Stimulated activated CD8-positive, alpha-beta memory T cell treated with anti-CD3 and anti-CD28 coated beads, Interleukin-2, amount 100 ng/mL, for 1 hour (primary cell): ENCODE data around the gene LRRC8D.
"Not testable (repeated sequence)": the region's sequence is repeated elsewhere in the genome, so short reads cannot be mapped to it uniquely, and the experiment has no call there.

Experiments
- DNase-seq, 2 donors: peaks; one replicate each; pipeline ENCODE4 v3.0.0-alpha.2; 2020; ENCODE audit warnings: low read depth in 2 of 2

LRRC8D gene

DNA sequence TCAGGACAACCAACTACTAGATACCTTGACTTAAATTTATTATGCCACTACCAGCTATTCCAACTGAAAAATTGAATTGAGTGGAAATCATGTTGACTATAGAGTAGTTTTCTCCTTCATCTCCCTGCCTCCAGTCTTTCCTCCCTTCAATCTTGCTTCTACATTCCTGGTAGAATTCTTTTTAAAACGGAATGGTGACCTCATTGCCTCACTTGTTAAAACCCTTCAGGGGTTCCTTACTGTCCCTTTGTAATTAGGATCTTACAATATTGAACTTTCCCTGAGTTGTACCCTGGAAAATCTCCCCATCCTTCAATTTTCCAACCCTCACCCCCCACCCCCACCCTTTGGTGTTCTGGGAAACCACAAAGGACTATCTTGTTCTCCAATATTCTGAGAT, 91.2 kb downstream of the LRRC8D start:
- DNase-seq = no peak

DNA sequence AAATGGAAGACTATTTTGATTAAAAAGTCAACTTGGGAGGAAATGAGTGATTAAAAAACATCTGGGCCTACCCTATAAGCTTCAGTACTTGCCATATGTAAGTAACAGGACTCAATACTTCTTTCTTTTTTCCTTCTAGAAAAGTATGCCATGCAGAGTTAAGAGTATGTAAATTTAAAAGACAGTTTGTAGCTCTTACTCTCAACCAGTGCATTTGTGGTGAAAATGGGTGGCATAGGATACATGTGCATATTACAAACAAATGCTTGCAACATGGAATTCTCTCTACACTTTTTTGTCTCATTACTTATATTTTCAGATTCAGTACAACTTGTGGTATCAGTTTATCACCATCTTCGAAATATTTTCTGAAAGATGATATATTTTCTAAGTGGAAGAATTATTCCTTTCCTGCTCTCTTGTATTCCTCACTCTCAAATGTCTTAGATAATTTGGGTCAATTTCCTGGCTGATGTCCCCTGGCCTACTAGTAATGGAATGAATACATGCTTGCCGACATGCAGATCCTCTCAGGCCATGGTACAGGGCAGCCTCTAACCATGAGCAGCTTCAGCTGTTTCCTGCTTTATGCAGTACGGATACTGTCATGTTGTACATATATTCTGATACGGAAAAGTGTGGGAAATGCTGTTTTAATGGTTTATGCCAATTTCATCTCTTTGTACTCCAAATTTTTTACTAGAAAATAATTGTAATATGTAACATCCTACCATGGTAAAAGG, 92.7 kb downstream of the LRRC8D start:
- no peak for DNase-seq

DNA sequence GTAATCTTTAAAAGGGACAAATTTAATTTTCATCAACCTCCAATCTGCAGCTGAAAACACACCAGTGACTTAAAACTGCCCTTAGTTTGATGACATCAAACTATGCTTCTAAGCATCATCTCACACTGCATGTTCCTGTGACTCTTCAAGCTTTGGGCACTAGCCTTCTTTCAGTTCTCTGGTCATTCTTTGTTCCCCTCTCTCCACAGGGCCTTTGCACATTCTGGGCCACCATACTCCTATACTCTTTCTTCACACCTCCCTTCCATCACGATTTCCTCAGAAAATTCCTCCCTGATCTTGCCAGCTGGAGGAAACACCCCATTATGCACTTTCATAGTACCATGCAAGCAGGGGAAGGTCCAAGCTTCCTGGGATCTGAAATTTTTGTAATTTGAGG, 96.5 kb downstream of the LRRC8D start:
- DNase-seq = no peak

DNA sequence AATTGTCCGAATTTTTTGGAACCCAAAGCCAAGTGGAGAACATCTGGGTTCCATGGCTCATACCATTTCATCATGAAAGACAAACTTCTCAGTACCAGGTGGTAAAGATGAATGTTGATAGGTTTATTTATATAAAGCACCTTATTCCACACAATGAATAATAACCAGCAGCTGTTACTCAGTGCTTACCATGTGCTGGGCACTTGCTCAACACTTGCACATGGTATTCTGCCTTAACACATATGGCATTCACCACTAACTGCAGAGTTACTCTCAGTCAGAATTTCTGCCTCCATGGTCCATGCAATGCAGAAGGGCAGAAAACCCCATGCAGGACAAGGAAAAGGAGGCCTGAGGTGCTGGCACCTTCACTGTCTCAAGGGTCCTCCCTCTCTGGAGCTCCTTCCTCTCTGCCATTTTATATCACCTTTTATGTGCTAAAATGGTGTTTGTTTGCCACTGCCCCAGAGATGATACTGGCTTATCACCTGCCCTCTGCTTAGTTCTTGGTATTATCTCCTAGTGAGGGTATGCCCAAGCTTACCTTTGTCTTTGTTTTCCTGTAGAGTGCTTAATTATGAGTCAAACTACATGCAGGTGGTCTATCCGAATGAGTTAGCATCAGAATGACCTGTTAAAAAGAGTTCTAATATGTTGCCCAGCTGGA, 97.4 kb downstream of the LRRC8D start:
- DNase-seq = no peak

DNA sequence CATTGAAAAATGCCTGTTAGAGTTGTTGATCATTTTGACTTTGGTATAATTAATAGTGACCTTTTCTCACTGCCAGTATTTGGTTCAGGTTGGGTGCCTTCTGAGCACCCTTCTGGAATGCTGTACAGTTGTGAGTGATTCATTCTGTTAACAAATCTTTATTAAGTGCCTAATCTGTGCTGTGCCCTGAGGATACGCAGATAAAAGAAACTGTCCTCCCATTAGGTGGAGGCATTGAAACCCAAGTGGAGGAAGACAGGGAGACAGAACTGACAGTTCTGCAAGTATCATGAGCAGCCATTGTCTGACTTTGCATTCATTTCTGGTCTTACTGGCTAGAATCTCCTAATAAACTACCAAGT, 97.9 kb downstream of the LRRC8D start:
- DNase-seq = no peak

DNA sequence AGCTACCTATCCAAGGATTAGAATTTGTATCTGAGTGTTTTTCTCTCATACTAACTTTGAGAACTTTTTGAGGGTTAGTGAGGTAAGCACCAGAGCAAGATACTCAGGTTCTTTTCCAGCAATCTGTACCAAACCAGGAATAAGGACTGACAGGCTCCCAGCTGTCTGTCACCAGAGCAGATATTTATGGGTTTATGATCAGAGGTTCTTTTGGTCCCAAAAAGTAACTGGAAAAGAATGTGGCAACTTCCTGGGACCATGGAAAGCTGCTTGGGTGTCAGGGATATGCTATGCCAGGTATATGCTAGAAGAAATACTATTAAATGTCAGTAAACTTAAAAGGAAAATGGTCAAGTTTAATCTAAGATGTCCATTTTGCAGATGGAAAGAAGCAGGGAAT, 98.3 kb downstream of the LRRC8D start:
- DNase-seq = no peak

- DNase-seq = no peak
Measured at GRCh38 chr1:89922911-89923310, 102.1 kb downstream of the LRRC8D start.

DNA sequence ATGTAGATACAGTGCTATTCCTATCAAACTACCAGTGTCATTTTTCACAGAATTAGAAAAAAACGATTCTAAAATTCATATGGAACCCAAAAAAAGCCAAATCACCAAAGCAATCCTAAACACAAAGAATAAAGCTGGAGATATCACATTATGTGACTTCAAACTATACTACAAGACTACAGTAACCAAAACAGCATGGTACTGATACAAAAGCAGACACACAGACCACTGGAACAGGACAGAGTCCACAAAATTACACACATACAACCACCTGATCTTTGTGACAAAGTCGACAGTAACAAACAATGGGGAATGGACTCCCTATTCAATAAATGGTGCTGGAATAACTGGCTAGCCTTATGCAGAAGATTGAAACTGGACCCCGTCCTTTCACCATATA, 102.7 kb downstream of the LRRC8D start:
- DNase-seq = no peak

DNA sequence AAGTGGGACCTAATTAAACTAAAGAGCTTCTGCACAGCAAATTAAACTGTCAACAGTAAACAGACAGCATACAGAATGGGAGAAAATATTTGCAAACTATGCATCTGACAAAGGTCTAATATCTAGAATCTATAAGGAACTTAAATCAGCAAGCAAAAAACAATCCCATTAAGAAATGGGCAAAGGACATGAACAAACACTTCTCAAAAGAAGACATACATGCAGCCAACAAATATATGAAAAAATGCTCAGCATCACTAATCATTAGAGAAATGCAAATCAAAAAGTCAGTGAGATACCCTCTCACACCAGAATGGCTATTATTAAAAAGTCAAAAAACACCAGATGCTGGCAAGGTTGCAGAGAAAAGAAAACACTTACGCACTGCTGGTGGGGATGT, 103.2 kb downstream of the LRRC8D start:
- not testable (repeated sequence) for DNase-seq

DNA sequence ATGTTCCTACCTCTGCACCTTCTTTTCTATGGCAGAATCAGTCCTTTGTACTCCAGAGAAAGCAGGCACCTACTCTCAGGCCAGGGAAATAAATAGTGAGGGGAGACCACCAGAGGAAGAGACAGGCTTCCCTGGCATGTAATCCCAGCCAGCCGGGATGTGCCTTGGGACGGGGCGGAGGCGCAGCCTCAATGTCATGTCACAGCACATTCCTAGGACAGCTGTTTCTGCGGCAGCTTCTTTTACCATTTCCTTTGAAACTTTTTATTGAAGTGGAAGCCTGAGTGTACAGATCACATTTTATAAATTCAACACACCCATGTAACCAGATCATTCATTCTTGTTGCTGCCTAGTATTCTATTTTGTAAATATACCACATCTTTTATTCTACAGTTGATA, 106.2 kb downstream of the LRRC8D start:
- no peak for DNase-seq

GRCh38 chr1:89927478-89927877, 106.6 kb downstream of the LRRC8D start:
- no peak for DNase-seq

GRCh38 chr1:89928506-89928905, 107.7 kb downstream of the LRRC8D start:
- DNase-seq = no peak

- no peak for DNase-seq
Measured at GRCh38 chr1:89929467-89930063, 108.7 kb downstream of the LRRC8D start.

DNA sequence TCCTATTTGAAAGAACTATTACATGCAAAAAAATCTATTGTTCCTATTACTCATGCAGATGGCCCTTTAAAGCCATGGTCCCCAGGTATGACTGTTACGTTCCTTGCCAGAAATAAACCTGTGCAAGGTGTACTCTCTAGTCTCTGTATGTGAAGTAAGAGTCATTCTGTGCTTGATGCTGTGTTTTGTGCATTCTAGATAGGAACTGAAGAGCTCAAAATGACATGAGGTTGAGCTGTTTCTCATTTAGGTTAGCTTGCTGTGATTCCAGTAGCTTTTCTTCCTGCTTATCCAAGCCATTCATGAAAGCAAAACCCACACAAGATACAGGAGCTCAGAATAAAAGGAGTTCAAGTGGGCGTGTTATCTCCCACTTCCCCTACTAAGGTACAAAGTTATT, 109.7 kb downstream of the LRRC8D start:
- no peak for DNase-seq

DNA sequence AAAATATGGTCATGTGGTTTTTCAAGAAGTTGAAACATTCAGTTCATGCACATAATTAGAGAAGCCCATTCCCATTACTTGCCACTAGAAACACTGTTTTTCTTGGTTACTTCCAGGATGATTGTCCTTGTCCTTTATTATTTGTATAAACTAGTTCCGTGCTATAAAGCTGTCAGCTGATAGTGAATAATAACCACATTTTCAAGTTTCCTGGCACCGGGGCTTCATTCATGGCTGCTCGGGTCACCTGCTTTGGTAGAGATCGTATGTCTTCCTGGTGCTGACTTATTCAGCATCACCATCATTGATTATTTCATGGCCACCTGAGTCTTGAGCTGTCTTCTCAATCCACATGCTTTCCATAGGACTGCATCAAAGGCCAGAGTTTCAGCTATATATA, 111.1 kb downstream of the LRRC8D start:
- DNase-seq = no peak

DNA sequence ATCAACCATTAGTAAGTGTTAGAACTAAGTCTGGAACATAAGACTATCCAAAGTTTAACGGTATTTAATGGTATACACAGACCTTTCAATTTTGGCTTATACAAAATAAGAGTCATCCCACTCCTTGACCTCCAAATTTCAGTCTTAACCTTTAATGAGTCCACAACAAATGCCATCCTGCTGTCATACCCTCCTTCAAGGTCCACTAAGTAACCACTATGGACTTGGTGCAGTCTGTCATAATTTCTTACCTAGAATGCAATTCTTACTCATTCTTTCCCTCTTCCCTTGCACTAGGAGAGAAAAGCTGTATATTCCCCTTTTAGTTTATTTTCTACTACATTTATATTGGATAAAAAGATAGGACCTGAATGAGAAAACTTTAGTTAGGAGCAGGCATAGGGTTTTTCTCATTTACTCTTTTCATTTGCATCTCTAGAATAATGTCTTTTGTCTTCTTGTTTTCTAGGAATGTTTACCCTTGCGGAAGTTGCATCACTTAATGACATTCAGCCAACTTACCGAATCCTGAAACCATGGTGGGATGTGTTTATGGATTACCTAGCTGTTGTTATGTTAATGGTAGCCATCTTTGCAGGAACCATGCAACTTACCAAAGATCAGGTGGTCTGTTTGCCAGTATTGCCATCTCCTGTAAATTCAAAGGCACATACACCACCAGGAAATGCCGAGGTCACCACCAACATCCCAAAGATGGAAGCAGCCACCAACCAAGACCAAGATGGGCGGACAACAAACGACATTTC, 111.9 kb downstream of the LRRC8D start:
- DNase-seq = no peak

GRCh38 chr1:89934461-89934860, 113.6 kb downstream of the LRRC8D start:
- no peak for DNase-seq

- DNase-seq = no peak
Measured at GRCh38 chr1:89935235-89935634, 114.4 kb downstream of the LRRC8D start.

GRCh38 chr1:89936694-89937093, 115.9 kb downstream of the LRRC8D start:
- DNase-seq = no peak

GRCh38 chr1:89938171-89939055, 117.6 kb downstream of the LRRC8D start:
- DNase-seq = no peak

DNA sequence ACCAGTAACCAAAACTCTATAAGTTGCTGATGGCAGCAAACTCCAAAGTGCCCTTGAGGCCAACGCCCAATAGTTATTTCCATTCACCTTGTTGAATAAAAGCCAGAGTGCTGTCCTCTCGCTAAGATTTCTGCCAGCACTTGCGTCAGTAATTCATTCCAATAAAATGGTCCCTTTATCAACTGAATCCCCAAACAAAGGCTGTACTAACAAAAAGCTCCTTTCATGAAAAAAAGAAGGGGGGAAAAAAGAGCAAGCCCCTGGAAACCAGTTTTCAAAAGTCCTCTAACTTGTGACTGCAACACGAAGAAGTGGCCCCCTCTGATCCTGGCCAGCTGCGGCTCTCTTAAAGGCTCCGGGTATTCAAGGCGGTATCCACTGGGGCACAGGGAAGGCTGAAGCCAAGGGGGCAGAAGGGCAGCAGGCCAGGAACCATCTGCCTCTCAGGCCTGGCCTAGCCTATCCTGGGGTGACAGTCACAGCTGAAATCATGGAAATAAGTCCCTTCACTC, 118.3 kb downstream of the LRRC8D start:
- DNase-seq = no peak
